ENCODE measurements around the gene TUBGCP3. TPM values are rescaled to one million over a fixed set of nuclear protein-coding genes. Genes with fewer than 3 reads are reported as not detected.

Gene TUBGCP3
- total RNA-seq, 1 experiment from 2014 or later = 47.4 TPM

DNA sequence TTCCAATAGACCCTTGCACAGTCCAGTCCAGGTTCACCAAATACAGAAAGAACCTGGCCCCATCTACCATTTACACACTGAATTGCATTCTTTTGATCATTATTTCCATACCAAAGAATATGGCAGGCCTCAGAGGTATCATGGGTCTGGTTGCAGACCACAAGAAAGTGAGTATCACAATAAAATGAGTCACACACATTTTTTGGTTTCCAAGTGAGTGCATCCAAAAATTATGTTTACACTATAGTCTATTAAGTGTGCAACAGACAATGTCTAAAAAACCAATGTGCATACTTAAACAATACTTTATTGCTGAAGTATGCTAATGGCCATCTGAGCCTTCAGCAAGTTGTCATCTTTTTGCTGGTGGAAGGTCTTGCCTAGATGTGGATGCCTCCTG is 106.5 kb downstream of the TUBGCP3 start:
- Histone ChIP-seq H3K79me2 (ENCODE audit: low read depth) (no peaks in the 10 kb centered on the region), H3K27me3 (ENCODE audit: insufficient read depth, low read depth) (no peaks in the 10 kb centered on the region), H3K36me3 (ENCODE audit: low read depth) (no peaks in the 10 kb centered on the region), H3K4me3 (no peak overlapping the region), H3K27ac (no peak overlapping the region), H3F3A (ENCODE audit: insufficient read depth, low read depth) (no peaks in the 10 kb centered on the region; the same call in 1 of the 2 replicates), H3K9me2 (ENCODE audit: insufficient read depth) (no peaks in the 10 kb centered on the region), H3K4me1 (replicated peaks; ENCODE audit: insufficient read depth) (no peaks in the 10 kb centered on the region), H2AFZ (no peak overlapping the region), H3K9me3 (ENCODE audit: insufficient read depth, low read depth) (no peaks in the 10 kb centered on the region), H4K20me1 (ENCODE audit: insufficient read depth) (no peaks in the 10 kb centered on the region), H3K4me2 (no peak overlapping the region)
- POLR2A ChIA-PET (ENCODE audit: unreplicated experiment) = no interaction called here
- no peak for DNase-seq
- no peak for TF ChIP-seq EZH2 (IDR thresholded peaks at IDR 0.05; ENCODE audit: low read depth)
- TF ChIP-seq, protein P1, sequence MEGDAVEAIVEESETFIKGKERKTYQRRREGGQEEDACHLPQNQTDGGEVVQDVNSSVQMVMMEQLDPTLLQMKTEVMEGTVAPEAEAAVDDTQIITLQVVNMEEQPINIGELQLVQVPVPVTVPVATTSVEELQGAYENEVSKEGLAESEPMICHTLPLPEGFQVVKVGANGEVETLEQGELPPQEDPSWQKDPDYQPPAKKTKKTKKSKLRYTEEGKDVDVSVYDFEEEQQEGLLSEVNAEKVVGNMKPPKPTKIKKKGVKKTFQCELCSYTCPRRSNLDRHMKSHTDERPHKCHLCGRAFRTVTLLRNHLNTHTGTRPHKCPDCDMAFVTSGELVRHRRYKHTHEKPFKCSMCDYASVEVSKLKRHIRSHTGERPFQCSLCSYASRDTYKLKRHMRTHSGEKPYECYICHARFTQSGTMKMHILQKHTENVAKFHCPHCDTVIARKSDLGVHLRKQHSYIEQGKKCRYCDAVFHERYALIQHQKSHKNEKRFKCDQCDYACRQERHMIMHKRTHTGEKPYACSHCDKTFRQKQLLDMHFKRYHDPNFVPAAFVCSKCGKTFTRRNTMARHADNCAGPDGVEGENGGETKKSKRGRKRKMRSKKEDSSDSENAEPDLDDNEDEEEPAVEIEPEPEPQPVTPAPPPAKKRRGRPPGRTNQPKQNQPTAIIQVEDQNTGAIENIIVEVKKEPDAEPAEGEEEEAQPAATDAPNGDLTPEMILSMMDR (conservative IDR thresholded peaks at IDR 0.05) = no peak
- intact Hi-C loops (cut with micrococcal nuclease; ENCODE audit: unreplicated experiment) = no loop called here
- BruUV-seq (replicated peaks) = no TSS peak
- CTCF ChIA-PET = no interaction called here

DNA sequence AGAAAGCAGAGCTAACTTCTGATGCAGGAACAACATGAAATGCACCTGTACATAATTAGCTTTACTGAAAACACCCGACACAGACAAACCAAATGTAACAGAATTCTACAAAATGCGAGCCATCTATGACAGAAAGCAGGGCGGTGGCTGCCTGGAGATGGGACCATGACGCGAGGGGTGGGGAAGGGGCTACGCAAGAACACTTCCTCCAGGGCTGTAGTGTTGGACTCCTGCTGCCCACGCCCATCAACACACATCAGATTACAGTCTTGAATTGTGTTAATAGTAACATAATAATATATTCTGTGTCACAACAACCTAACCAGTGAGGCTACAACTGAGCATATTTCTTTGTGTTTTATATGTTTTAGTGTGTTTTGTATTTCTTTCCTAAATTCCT is 108.6 kb downstream of the TUBGCP3 start:
- H4K20me1 ChIP-seq (ENCODE audit: insufficient read depth) = no peaks in the 10 kb centered on the region
- H3F3A ChIP-seq (ENCODE audit: insufficient read depth, low read depth) = no peaks in the 10 kb centered on the region
- no peak for DNase-seq
- H3K4me2 ChIP-seq = no peak overlapping the region
- H3K36me3 ChIP-seq (ENCODE audit: low read depth) = no peaks in the 10 kb centered on the region
- H3K9me3 ChIP-seq (ENCODE audit: insufficient read depth, low read depth) = no peaks in the 10 kb centered on the region
- no peaks in the 10 kb centered on the region for H3K4me1 ChIP-seq (replicated peaks; ENCODE audit: insufficient read depth)
- ChIA-PET CTCF (no interaction called here), POLR2A (ENCODE audit: unreplicated experiment) (no interaction called here)
- TF ChIP-seq, protein P1 (conservative IDR thresholded peaks at IDR 0.05) = no peak
- no peak for TF ChIP-seq EZH2 (IDR thresholded peaks at IDR 0.05; ENCODE audit: low read depth)
- no peak overlapping the region for H3K4me3 ChIP-seq
- no peak overlapping the region for H2AFZ ChIP-seq
- intact Hi-C loops (cut with micrococcal nuclease; ENCODE audit: unreplicated experiment) = no loop called here
- H3K27ac ChIP-seq = no peak overlapping the region
- H3K79me2 ChIP-seq (ENCODE audit: low read depth) = no peaks in the 10 kb centered on the region
- H3K9me2 ChIP-seq (ENCODE audit: insufficient read depth) = no peaks in the 10 kb centered on the region
- H3K27me3 ChIP-seq (ENCODE audit: insufficient read depth, low read depth) = no peaks in the 10 kb centered on the region
- no TSS peak for BruUV-seq (replicated peaks)

DNA sequence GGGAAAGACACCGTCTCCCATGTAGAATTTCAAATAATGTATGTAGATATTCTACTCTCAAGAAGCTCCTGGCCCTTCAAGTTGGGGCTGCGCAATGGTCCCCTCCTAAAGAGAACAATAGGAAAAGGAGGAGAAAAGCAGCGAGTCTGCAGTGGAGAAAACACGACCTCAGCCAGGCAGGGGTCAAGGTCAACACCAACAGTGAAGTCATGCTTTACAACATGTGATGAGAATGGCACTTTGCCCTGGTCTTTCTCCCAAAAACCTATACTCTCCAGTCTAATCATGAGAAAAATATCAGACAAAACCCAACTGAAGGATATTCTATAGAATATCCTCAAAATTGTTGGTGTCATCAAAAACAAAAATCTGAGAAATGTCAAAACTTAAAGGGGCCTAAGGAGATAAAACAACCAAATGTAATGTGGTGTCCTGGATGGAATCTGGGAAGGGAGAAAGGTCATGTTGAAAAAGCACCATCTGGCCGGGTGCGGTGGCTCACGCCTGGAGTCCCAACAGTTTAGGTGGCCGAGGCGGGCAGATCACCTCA is 110.8 kb downstream of the TUBGCP3 start:
- CTCF ChIA-PET = no interaction called here

More for the DNA sequence above, 110.8 kb downstream of the TUBGCP3 start:
- H3K4me1 ChIP-seq (replicated peaks; ENCODE audit: insufficient read depth) = no peaks in the 10 kb centered on the region
- no peaks in the 10 kb centered on the region for H3K36me3 ChIP-seq (ENCODE audit: low read depth)
- H3K9me2 ChIP-seq (ENCODE audit: insufficient read depth) = no peaks in the 10 kb centered on the region
- H3K79me2 ChIP-seq (ENCODE audit: low read depth) = no peaks in the 10 kb centered on the region
- no peak overlapping the region for H2AFZ ChIP-seq
- no peaks in the 10 kb centered on the region for H3K27me3 ChIP-seq (ENCODE audit: insufficient read depth, low read depth)
- POLR2A ChIA-PET (ENCODE audit: unreplicated experiment) = no interaction called here
- no peak overlapping the region for H3K4me2 ChIP-seq
- no peaks in the 10 kb centered on the region for H3K9me3 ChIP-seq (ENCODE audit: insufficient read depth, low read depth)
- H3K4me3 ChIP-seq = no peak overlapping the region
- no peak overlapping the region for H3K27ac ChIP-seq
- intact Hi-C loops (cut with micrococcal nuclease; ENCODE audit: unreplicated experiment) = no loop called here
- BruUV-seq (replicated peaks) = no TSS peak
- no peak for DNase-seq
- TF ChIP-seq EZH2 (IDR thresholded peaks at IDR 0.05; ENCODE audit: low read depth) = no peak
- TF ChIP-seq, protein P1 (conservative IDR thresholded peaks at IDR 0.05) = no peak
- no peaks in the 10 kb centered on the region for H4K20me1 ChIP-seq (ENCODE audit: insufficient read depth)
- H3F3A ChIP-seq (ENCODE audit: insufficient read depth, low read depth) = no peaks in the 10 kb centered on the region

Data from PC-9 (cell line).